ENCODE results near the gene IDH3A.
A peak's percentile ranks its signal among the peaks of the same experiment; 100 is the strongest.

Gene IDH3A

GRCh38 chr15:78195735-78196201 lies 46.6 kb downstream of the IDH3A start:
- Histone ChIP-seq H3K4me3 (no peak overlapping the region), H3K27ac (no peak overlapping the region)

DNA sequence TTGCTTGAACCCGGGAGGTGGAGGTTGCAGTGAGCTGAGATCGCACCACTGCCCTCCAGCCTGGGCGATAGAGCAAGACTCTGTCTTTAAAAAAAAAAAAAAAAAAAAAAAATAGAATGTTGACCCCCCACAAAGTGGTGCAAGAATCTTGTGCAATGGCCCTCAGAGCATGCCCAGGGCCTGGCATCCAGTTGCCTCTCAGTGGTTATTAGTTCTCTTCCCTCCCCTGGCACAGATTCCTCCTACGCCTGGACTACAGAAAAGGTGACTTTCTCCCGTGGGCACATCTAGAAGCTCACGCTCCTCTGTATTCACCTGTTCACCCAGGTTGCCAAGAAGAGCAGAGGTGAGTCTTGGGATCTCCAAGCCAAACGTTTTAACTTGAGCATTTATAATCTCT lies 48.5 kb downstream of the IDH3A start:
- no peak overlapping the region for H3K4me3 ChIP-seq
- H3K27ac ChIP-seq: no peak overlapping the region

- Histone ChIP-seq H3K4me3 (no peak overlapping the region), H3K27ac (no peak overlapping the region)
Measured at GRCh38 chr15:78200276-78200930, 51.2 kb downstream of the IDH3A start.

DNA sequence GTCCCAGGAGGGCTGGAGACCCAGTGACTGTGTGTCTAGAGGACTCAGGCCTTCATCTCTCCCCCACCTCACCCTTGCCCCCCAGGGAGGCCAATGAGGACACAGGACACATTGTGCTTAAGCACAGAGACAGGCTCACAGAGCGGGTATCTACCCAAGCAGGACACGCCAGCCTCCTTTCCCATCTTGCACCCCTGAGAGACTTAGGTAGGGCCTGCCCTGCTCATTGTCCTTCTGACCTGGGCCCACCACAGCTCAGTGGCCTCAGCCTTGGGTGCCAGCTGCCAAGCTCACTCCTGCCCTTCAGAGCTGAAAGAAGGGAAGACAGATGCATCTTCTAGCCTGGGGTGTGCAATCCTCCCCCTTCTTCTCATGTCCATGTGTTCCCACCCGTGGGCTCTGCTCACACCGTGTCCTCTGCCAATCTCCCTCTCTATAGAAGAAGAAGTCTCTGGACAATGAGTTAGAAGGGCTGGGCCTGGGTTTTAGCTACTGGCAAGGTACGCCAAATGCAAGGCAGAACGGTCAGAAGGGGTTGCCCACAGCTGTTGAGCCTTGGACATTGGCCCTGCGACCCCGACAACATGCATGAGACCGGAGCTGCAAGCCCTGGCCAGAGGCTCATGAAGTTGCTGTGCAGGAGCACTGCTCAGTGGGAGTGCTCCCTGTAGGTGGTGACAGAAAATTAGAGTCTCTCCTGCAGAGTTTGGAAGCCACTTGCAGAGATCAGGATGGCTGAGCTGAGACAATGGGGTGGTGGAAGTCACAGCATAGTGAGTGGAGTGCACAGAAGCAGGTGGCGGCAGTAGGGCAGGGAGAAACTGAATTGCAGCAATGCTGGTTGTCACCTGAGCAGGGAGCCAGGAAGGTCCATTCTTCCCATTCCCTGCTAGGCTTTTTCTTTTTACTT lies 52.4 kb downstream of the IDH3A start:
- Histone ChIP-seq H3K27ac (no peak overlapping the region), H3K4me3 (no peak overlapping the region)

- H3K4me3 ChIP-seq: no peak overlapping the region
- H3K27ac ChIP-seq: peak overlapping the region in 4 of 21 experiments; percentile 1 to 39 (median 18)
Measured at GRCh38 chr15:78203346-78204225, 54.4 kb downstream of the IDH3A start.

GRCh38 chr15:78204351-78205309 lies 55.5 kb downstream of the IDH3A start:
- Histone ChIP-seq H3K4me3 (no peak overlapping the region), H3K27ac (peak overlapping the region in 2 of 21 experiments; percentile 36 to 41)

GRCh38 chr15:78205337-78205736 lies 56.2 kb downstream of the IDH3A start:
- Histone ChIP-seq H3K4me3 (no peak overlapping the region), H3K27ac (peak overlapping the region in 3 of 21 experiments; percentile 41 to 68 (median 52))

DNA sequence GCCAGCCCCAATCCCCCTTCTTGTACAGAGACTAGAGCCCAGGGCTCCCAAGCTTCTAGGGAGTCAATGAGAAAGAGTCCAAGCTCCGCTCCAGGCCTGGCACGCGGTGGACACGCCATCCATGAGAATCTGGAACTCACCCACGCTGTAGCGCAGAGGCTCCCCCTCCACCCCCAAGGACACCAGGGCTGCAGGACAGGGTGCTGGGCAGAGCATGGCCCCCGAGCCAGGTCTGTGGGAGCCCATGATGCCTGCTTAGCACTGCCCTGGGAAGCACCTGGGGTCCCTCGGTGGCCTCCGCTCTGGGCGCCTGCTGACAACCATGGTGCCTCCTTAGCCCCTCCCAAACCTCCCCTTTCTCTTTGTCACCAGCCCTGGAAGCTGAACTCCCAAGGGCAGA lies 56.7 kb downstream of the IDH3A start:
- peak overlapping the region in 7 of 21 experiments; percentile 31 to 76 (median 54) for H3K27ac ChIP-seq
- no peak overlapping the region for H3K4me3 ChIP-seq

DNA sequence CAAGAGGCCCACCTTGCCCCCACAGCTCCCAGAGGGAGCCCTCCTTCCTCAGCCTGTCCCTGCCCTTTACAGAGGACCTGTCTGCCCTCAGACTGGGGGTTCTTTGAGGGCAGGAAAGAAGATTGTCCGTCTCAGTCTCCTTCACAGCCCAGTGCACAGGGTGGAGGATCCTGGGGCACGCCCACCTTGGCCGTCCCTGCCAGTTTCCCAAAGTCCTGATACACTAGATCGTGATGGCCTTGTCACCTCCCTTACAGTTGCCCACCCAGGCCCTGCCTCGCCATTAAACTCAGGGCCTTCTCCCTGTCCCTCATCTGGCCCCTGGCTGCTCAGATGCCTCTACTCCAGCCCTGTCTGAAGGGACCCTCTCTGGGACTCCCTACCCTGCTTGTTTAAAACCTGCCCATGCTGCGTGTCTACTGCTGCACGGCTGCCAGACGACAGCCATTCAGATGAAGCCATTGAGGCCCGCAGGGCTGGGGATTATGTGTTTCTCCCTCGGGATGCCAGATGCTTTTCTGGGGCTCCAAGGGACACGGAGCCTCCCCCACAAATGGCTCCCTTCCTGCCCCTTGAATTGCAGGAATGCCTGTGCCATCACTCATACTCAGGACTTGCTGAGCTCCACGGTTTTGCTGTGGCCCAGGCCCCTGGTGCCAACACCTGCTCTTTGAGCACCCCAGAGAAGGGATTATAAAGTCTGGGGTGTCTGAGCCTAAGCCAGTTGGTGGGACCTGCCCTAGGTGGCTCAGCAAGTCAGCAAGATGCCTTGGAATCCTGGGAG lies 57.4 kb downstream of the IDH3A start:
- Histone ChIP-seq H3K4me3 (no peak overlapping the region), H3K27ac (peak overlapping the region in 9 of 21 experiments; percentile 31 to 76 (median 52))

GRCh38 chr15:78207110-78207458 lies 57.9 kb downstream of the IDH3A start:
- Histone ChIP-seq H3K4me3 (no peak overlapping the region), H3K27ac (peak overlapping the region in 11 of 21 experiments; percentile 4 to 76 (median 52))

- H3K27ac ChIP-seq: peak overlapping the region in 11 of 21 experiments; percentile 4 to 85 (median 68)
- no peak overlapping the region for H3K4me3 ChIP-seq
Measured at GRCh38 chr15:78207641-78208340, 58.6 kb downstream of the IDH3A start.

DNA sequence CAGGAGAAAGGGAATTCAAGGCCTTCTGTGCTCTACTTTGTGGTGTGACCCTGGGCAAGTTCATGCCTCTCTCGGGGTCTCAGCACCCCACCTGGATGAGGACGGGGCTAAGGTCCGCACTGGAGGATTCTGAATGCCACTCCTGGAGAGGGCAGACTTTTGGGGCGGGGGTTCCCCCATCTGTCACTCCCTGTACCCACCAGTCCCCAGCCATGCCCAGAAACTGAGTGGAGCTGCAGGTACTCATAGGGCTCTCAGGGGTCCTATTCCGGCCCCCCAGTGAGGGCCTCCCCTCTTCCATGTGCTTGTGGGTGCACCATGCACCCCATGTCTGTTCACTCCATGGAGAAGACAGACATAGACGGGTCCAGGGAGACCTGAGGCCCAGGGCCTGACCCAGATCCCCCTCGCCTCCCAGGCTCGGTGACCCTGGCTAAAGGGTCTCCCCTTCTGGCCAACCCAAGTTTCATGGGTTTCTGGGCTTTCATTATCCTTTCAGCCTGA lies 59.2 kb downstream of the IDH3A start:
- no peak overlapping the region for H3K4me3 ChIP-seq
- peak overlapping the region in 15 of 21 experiments; percentile 6 to 85 (median 71) for H3K27ac ChIP-seq

DNA sequence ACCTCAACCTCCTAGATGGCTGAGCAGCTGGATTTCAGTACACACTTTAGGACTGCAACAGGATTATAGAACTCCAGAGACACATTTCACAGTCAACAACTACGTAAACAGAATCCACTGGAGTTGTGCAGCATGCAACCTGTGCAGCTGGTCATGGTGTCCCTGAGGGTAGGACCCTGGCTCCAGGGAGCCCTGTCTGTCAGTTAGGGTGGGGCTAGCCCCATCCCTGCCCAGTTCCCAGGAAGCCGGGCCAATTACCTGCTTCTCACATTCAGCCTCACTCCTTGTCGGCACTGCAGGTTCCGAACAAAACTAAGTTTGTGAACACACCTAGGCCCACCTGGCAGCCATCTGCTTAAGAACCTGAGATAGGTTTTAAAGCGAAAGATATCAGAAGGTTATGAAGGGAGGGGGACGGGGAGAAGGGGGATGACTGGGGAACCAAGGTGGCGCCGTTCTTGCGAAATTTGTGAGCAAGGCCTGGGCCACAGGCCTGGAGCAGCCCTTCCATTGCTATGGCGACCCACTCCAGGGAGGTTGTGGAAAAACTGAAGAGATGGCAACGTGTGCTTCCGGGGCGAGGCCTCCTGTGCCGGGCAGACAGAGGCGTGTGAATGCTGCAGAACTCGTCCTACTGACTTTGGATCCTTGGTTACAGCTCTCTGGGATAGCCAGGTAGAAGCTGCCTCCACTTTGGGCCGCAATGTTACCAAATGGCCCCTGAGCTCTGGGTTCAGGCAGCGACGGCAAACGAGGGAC lies 59.9 kb downstream of the IDH3A start:
- Histone ChIP-seq H3K27ac (peak overlapping the region in 17 of 21 experiments; percentile 33 to 85 (median 72)), H3K4me3 (no peak overlapping the region)

- Histone ChIP-seq H3K4me3 (no peak overlapping the region), H3K27ac (peak overlapping the region in 17 of 21 experiments; percentile 13 to 85 (median 72))
Measured at GRCh38 chr15:78209646-78210348, 60.6 kb downstream of the IDH3A start.

DNA sequence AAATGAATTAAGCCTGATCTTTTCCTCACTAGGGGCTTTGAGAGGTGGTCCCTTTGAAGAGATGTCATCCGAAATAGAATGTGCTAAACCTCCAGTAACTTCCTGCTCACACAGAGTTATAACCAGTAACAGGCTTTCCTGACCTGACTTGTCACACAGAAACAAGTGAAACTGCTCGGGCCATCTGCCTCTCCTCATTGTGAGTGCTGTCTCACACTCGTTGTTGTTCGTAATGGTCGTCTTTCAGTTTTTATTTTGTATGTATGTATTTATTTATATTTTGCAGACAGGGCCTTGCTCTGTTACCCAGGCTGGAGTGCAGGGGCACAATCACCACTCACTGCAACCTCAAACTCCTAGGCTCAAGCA lies 61.2 kb downstream of the IDH3A start:
- peak overlapping the region in 17 of 21 experiments; percentile 13 to 85 (median 72) for H3K27ac ChIP-seq
- no peak overlapping the region for H3K4me3 ChIP-seq
